MM.1S (cell line): ENCODE results near the gene SPOCK2.

Experiments
- DNase-seq: peaks from one replicate; pipeline ENCODE4 v3.0.0-alpha.2; 2015
- H2AFZ ChIP-seq: fragments of 300-600 bp; sonication (generic); 2 replicates; pipeline ENCODE4 v1.6.0; 2016; ENCODE audit warnings: antibody characterized with exemption, low read length
- H3F3A ChIP-seq: fragments of 300-600 bp; sonication (generic); 2 replicates; pipeline ENCODE4 v1.6.1; 2016; ENCODE audit warnings: mild to moderate bottlenecking, antibody characterized with exemption, low read length, moderate library complexity, mixed read lengths; ENCODE audit not compliant: insufficient read depth
- H3K27ac ChIP-seq: fragments of 300-600 bp; sonication (generic); 2 replicates; pipeline ENCODE4 v1.5.1; 2016; ENCODE audit warnings: mild to moderate bottlenecking, low read length
- H3K27me3 ChIP-seq: fragments of 300-600 bp; sonication (generic); replicated peaks from 2 replicates; pipeline ENCODE4 v1.6.0; 2016; ENCODE audit warnings: low read length; ENCODE audit not compliant: insufficient read depth
- H3K36me3 ChIP-seq: fragments of 300-600 bp; sonication (generic); replicated peaks from 2 replicates; pipeline ENCODE4 v1.6.1; 2016; ENCODE audit warnings: mild to moderate bottlenecking, low read length, mixed read lengths; ENCODE audit not compliant: insufficient read depth
- H3K4me1 ChIP-seq: fragments of 300-600 bp; sonication (generic); 2 replicates; pipeline ENCODE4 v1.6.1; 2016; ENCODE audit warnings: low read length, mixed read lengths
- H3K4me2 ChIP-seq: fragments of 300-600 bp; sonication (generic); 2 replicates; pipeline ENCODE4 v1.6.0; 2016; ENCODE audit warnings: low read depth, low read length
- H3K4me3 ChIP-seq: fragments of 300-600 bp; sonication (generic); 2 replicates; pipeline ENCODE4 v1.5.1; 2016; ENCODE audit warnings: low read length, mixed read lengths
- H3K79me2 ChIP-seq: fragments of 300-600 bp; sonication (generic); 2 replicates; pipeline ENCODE4 v1.6.1; 2016; ENCODE audit warnings: mixed run types, low read length, mixed read lengths
- H3K9ac ChIP-seq: fragments of 300-600 bp; sonication (generic); 2 replicates; pipeline ENCODE4 v1.6.1; 2016; ENCODE audit warnings: low read length, mixed read lengths
- H3K9me2 ChIP-seq: fragments of 300-600 bp; sonication (generic); replicated peaks from 2 replicates; pipeline ENCODE4 v1.6.1; 2016; ENCODE audit warnings: mild to moderate bottlenecking, low read length, mixed read lengths; ENCODE audit not compliant: insufficient read depth
- H3K9me3 ChIP-seq: fragments of 300-600 bp; sonication (generic); replicated peaks from 2 replicates; pipeline ENCODE4 v1.6.1; 2016; ENCODE audit warnings: mild to moderate bottlenecking, low read length, mixed read lengths; ENCODE audit not compliant: insufficient read depth
- H4K20me1 ChIP-seq: fragments of 300-600 bp; sonication (generic); 2 replicates; pipeline ENCODE4 v1.6.1; 2016; ENCODE audit warnings: mild to moderate bottlenecking, low read length, moderate library complexity, mixed read lengths; ENCODE audit not compliant: insufficient read depth
- EZH2 ChIP-seq: fragments of 300-600 bp; sonication (generic); optimal IDR thresholded peaks from 2 replicates; pipeline ENCODE3; 2017; ENCODE audit warnings: low read depth, mild to moderate bottlenecking, antibody characterized with exemption, low read length, mixed read lengths
- EZH2phosphoT487 ChIP-seq: fragments of 300-600 bp; sonication (generic); IDR thresholded peaks from 2 replicates; pipeline ENCODE4 v1.6.1; 2018; ENCODE audit warnings: antibody characterized with exemption, low read length
- TF ChIP-seq, protein P1 (sequence below): fragments of 300-600 bp; sonication (generic); IDR thresholded peaks from 2 replicates; pipeline ENCODE4 v1.5.1; 2016; ENCODE audit warnings: antibody characterized with exemption, low read length, mixed read lengths

SPOCK2 gene

DNA sequence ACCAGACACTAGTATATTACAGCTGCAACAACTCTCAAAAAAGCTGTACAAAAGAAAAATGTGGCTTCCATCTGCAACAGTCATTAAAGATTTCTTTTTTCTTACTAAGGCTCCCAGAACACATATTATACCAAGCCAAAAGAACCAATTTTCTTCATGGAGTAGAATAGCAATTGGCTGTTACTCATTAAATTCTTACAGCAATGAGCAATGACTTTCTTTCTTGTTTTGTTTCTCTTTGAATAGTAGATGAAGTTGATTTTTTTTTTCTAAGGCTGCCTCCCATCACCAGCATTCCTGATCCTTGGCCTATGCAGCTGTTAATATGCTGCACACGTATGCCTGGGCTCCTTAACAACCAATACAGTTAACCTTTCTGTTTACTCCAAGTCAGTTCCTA, 36.6 kb upstream of the SPOCK2 start:
- Histone ChIP-seq H3K9me2 (no peaks in the 10 kb centered on the region), H3F3A (peaks cover 2% of the 10 kb centered on the region; the same call in 1 of the 2 replicates), H3K4me3 (no peak overlapping the region), H3K27ac (no peak overlapping the region), H3K27me3 (no peaks in the 10 kb centered on the region), H2AFZ (no peak overlapping the region), H3K9me3 (no peaks in the 10 kb centered on the region), H3K4me2 (no peak overlapping the region), H3K9ac (no peak overlapping the region), H3K36me3 (no peaks in the 10 kb centered on the region), H3K79me2 (no peaks in the 10 kb centered on the region), H4K20me1 (no peaks in the 10 kb centered on the region), H3K4me1 (no peaks in the 10 kb centered on the region)
- TF ChIP-seq, protein P1, sequence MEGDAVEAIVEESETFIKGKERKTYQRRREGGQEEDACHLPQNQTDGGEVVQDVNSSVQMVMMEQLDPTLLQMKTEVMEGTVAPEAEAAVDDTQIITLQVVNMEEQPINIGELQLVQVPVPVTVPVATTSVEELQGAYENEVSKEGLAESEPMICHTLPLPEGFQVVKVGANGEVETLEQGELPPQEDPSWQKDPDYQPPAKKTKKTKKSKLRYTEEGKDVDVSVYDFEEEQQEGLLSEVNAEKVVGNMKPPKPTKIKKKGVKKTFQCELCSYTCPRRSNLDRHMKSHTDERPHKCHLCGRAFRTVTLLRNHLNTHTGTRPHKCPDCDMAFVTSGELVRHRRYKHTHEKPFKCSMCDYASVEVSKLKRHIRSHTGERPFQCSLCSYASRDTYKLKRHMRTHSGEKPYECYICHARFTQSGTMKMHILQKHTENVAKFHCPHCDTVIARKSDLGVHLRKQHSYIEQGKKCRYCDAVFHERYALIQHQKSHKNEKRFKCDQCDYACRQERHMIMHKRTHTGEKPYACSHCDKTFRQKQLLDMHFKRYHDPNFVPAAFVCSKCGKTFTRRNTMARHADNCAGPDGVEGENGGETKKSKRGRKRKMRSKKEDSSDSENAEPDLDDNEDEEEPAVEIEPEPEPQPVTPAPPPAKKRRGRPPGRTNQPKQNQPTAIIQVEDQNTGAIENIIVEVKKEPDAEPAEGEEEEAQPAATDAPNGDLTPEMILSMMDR: no peak
- TF ChIP-seq EZH2phosphoT487 (no peak), EZH2 (no peak)
- no peak for DNase-seq

DNA sequence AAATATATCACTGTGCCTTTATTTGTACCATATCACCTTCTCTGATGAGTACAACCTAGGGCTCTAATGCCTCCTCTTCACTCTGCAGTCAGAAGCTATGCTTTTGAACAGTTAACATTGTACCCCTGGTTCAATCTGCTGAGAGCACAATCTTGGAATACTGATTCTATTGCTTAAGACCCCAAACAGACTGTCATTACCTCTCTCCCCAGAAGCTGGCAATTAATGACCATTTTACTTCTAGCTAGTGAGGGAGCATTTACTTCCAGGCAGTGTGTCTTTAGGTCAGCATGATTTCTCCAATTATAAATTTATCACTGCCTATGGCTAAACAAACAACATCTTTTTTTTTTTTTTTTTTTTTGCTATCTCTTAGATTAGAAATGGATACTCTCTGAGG, 36.0 kb upstream of the SPOCK2 start:
- H3K9ac ChIP-seq: no peak overlapping the region
- no peak for DNase-seq
- H3K27me3 ChIP-seq: no peaks in the 10 kb centered on the region
- no peak overlapping the region for H2AFZ ChIP-seq
- no peaks in the 10 kb centered on the region for H4K20me1 ChIP-seq
- H3F3A ChIP-seq: peaks cover 2% of the 10 kb centered on the region; the same call in 1 of the 2 replicates
- H3K9me2 ChIP-seq: no peaks in the 10 kb centered on the region
- no peaks in the 10 kb centered on the region for H3K4me1 ChIP-seq
- H3K9me3 ChIP-seq: no peaks in the 10 kb centered on the region
- no peak overlapping the region for H3K4me3 ChIP-seq
- no peak for TF ChIP-seq EZH2phosphoT487
- TF ChIP-seq EZH2: no peak
- TF ChIP-seq, protein P1: no peak
- no peak overlapping the region for H3K4me2 ChIP-seq
- H3K36me3 ChIP-seq: no peaks in the 10 kb centered on the region
- no peaks in the 10 kb centered on the region for H3K79me2 ChIP-seq
- no peak overlapping the region for H3K27ac ChIP-seq

DNA sequence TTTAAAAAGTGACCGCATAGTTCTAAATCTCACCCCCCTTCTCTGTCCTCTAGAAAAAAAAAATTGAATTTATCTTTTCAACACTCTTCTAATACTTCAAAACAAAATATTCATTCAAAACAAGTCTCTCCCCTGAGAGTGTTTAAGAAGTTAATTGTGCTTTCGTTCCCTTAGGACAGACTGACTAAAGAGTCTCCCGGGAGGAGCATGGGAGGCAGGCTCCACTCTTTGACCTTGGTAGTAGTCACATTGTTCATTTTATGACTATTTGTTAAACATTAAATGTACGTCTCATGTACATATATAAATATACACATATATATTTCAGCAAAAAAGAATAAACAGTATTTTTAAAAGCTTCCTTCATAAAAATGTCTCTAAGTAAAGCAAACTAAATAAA, 35.3 kb upstream of the SPOCK2 start:
- no peaks in the 10 kb centered on the region for H3K9me3 ChIP-seq
- H3F3A ChIP-seq: peaks cover 2% of the 10 kb centered on the region; the same call in 1 of the 2 replicates
- no peaks in the 10 kb centered on the region for H3K36me3 ChIP-seq
- no peaks in the 10 kb centered on the region for H4K20me1 ChIP-seq
- no peaks in the 10 kb centered on the region for H3K4me1 ChIP-seq
- no peak overlapping the region for H3K27ac ChIP-seq
- no peak overlapping the region for H3K4me2 ChIP-seq
- TF ChIP-seq EZH2phosphoT487: no peak
- TF ChIP-seq, protein P1: no peak
- TF ChIP-seq EZH2: no peak
- H3K79me2 ChIP-seq: no peaks in the 10 kb centered on the region
- no peak for DNase-seq
- no peak overlapping the region for H2AFZ ChIP-seq
- H3K9ac ChIP-seq: no peak overlapping the region
- H3K27me3 ChIP-seq: no peaks in the 10 kb centered on the region
- no peak overlapping the region for H3K4me3 ChIP-seq
- no peaks in the 10 kb centered on the region for H3K9me2 ChIP-seq
